GM06990 (cell line): Measurements from ENCODE around the gene CRB2.

ENCODE experiments used
- DNase-seq: peaks from one replicate; pipeline ENCODE4 v3.0.0-alpha.2; 2011; ENCODE audit not compliant: insufficient read length; ENCODE audit errors: extremely low read depth
- H3K27me3 ChIP-seq: replicated peaks from 2 replicates; pipeline ENCODE4 v1.6.0; 2011; ENCODE audit warnings: low read length; ENCODE audit not compliant: control insufficient read depth, insufficient read depth
- H3K36me3 ChIP-seq: 2 replicates; pipeline ENCODE4 v1.5.1; 2011; ENCODE audit warnings: low read length; ENCODE audit not compliant: control insufficient read depth, insufficient read depth
- H3K4me3 ChIP-seq: replicated peaks from 2 replicates; pipeline ENCODE4 v1.5.1; 2011; ENCODE audit warnings: low read depth, mild to moderate bottlenecking, control low read depth, low read length
- CTCF ChIP-seq: IDR thresholded peaks from 2 replicates; pipeline ENCODE4 v1.5.1; 2011; ENCODE audit warnings: low read length, control low read depth, mild to moderate bottlenecking, inconsistent platforms; ENCODE audit not compliant: insufficient read depth, poor library complexity, severe bottlenecking

The CRB2 gene

GRCh38 chr9:123353984-123354591, 1.9 kb upstream of the CRB2 start:
- no peak overlapping the region; the same call in 1 of the 2 replicates for H3K4me3 ChIP-seq
- peak; percentile 57 for DNase-seq
- no peaks in the 10 kb centered on the region for H3K36me3 ChIP-seq
- H3K27me3 ChIP-seq = no peaks in the 10 kb centered on the region; the same call in 1 of the 2 replicates
- TF ChIP-seq CTCF = peak; percentile 92

GRCh38 chr9:123354806-123355508, 1.0 kb upstream of the CRB2 start:
- Histone ChIP-seq H3K4me3 (no peak overlapping the region), H3K27me3 (no peaks in the 10 kb centered on the region; the same call in 1 of the 2 replicates), H3K36me3 (no peaks in the 10 kb centered on the region)
- DNase-seq = no peak
- no peak for TF ChIP-seq CTCF

- Histone ChIP-seq H3K36me3 (no peaks in the 10 kb centered on the region), H3K4me3 (no peak overlapping the region), H3K27me3 (no peaks in the 10 kb centered on the region; the same call in 1 of the 2 replicates)
- no peak for TF ChIP-seq CTCF
- DNase-seq = no peak
Observed at GRCh38 chr9:123356851-123357742, 1.1 kb downstream of the CRB2 start.

GRCh38 chr9:123357743-123358059, 1.7 kb downstream of the CRB2 start:
- H3K27me3 ChIP-seq = no peaks in the 10 kb centered on the region; the same call in 1 of the 2 replicates
- no peaks in the 10 kb centered on the region for H3K36me3 ChIP-seq
- no peak for DNase-seq
- no peak for TF ChIP-seq CTCF
- no peak overlapping the region for H3K4me3 ChIP-seq

GRCh38 chr9:123358181-123358905, 2.3 kb downstream of the CRB2 start:
- Histone ChIP-seq H3K36me3 (no peaks in the 10 kb centered on the region), H3K27me3 (no peaks in the 10 kb centered on the region; the same call in 1 of the 2 replicates), H3K4me3 (no peak overlapping the region)
- no peak for TF ChIP-seq CTCF
- DNase-seq = no peak
